Keratinocyte (primary cell): ENCODE measurements around the gene ZNF605.
"Not testable (repeated sequence)": the region's sequence is repeated elsewhere in the genome, so short reads cannot be mapped to it uniquely, and the experiment has no call there.

Experiments used
- EZH2 ChIP-seq: IDR thresholded peaks from one replicate; pipeline ENCODE4 v1.6.1; 2012; ENCODE audit warnings: inconsistent platforms, mild to moderate bottlenecking, low read length, moderate library complexity
- TF ChIP-seq, protein P1 (sequence below), 3 experiments: IDR thresholded peaks in 1 of 3; conservative IDR thresholded peaks in 1 of 3; optimal IDR thresholded peaks in 1 of 3; 2 replicates in 2 of 3; 3 replicates in 1 of 3; pipeline versions ENCODE3 to v1.5.1; 2011; ENCODE audit warnings: low read length in 3 of 3, mild to moderate bottlenecking in 3 of 3, moderate library complexity in 2 of 3, control low read depth in 1 of 3, inconsistent platforms in 1 of 3; ENCODE audit not compliant: insufficient read depth in 2 of 3; ENCODE audit errors: extremely low read depth in 1 of 3

DNA sequence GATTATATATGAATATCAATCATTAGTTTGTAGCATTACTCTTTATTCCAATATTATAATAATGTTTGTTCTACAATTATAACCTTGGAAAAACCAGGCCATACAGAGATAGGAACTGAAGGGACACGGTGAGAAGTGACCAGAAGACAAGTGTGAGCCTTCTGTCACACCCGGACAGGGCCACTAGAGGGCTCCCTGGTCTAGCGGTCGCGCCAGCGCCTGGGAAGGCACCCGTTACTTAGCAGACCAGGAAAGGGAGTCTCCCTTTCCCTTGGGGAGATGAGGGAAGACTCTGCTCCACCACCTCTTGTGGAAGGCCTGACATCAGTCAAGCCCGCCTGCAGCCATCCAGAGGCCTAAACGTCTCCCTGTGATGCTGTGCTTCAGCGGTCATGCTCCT, 7.8 kb upstream of the ZNF605 start:
- TF ChIP-seq, protein P1, sequence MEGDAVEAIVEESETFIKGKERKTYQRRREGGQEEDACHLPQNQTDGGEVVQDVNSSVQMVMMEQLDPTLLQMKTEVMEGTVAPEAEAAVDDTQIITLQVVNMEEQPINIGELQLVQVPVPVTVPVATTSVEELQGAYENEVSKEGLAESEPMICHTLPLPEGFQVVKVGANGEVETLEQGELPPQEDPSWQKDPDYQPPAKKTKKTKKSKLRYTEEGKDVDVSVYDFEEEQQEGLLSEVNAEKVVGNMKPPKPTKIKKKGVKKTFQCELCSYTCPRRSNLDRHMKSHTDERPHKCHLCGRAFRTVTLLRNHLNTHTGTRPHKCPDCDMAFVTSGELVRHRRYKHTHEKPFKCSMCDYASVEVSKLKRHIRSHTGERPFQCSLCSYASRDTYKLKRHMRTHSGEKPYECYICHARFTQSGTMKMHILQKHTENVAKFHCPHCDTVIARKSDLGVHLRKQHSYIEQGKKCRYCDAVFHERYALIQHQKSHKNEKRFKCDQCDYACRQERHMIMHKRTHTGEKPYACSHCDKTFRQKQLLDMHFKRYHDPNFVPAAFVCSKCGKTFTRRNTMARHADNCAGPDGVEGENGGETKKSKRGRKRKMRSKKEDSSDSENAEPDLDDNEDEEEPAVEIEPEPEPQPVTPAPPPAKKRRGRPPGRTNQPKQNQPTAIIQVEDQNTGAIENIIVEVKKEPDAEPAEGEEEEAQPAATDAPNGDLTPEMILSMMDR (optimal IDR thresholded peaks at IDR 0.05 in 1 of 3, IDR thresholded peaks at IDR 0.05 in 1 of 3, conservative IDR thresholded peaks at IDR 0.05 in 1 of 3; ENCODE audit: extremely low read depth in 1 of 3, insufficient read depth in 2 of 3, low read length in 3 of 3) = peak in 1 of 3 experiments; percentile 14
- not testable (repeated sequence) for TF ChIP-seq EZH2
